HepG2 (cell line): Measurements from ENCODE around the gene HAS3. TPM values are rescaled to one million over a fixed set of nuclear protein-coding genes. Genes with fewer than 3 reads are reported as not detected.

Experiments
- AGO2 ChIP-seq: fragments of 200-400 bp; formaldehyde crosslinking; optimal IDR thresholded peaks from 2 replicates; pipeline ENCODE3; 2017; ENCODE audit warnings: mild to moderate bottlenecking, low read depth, low read length, moderate library complexity
- ARID5B ChIP-seq: IDR thresholded peaks from 2 replicates; pipeline ENCODE4 v1.4.0; 2020; ENCODE audit warnings: mild to moderate bottlenecking, missing genetic modification reagents
- CHCHD3 ChIP-seq: sonication (generic); formaldehyde crosslinking; IDR thresholded peaks from 2 replicates; pipeline ENCODE4 v1.8.0; 2022; ENCODE audit warnings: mild to moderate bottlenecking, missing genetic modification reagents, moderate library complexity
- HDAC1 ChIP-seq: sonication (generic); formaldehyde crosslinking; IDR thresholded peaks from 2 replicates; pipeline ENCODE4 v1.5.1; 2020; ENCODE audit warnings: mild to moderate bottlenecking, missing genetic modification reagents
- HMG20B ChIP-seq: conservative IDR thresholded peaks from 2 replicates; pipeline ENCODE4 v1.6.1; 2016; ENCODE audit warnings: missing genetic modification reagents, missing compliant biosample characterization
- HNRNPLL ChIP-seq: fragments of 200-400 bp; formaldehyde crosslinking; IDR thresholded peaks from 2 replicates; pipeline ENCODE4 v1.6.1; 2017; ENCODE audit warnings: mild to moderate bottlenecking, low read depth, low read length; ENCODE audit not compliant: poor library complexity, severe bottlenecking
- HOXA7 ChIP-seq: sonication (generic); formaldehyde crosslinking; IDR thresholded peaks from 2 replicates; pipeline ENCODE4 v1.8.1; 2022; ENCODE audit warnings: mild to moderate bottlenecking, missing genetic modification reagents, moderate library complexity
- JDP2 ChIP-seq: sonication (generic); formaldehyde crosslinking; IDR thresholded peaks from 2 replicates; pipeline ENCODE4 v1.8.1; 2022; ENCODE audit warnings: missing genetic modification reagents, borderline replicate concordance
- KLF9 ChIP-seq: IDR thresholded peaks from 2 replicates; pipeline ENCODE4 v1.6.1; 2016; ENCODE audit warnings: low read depth
- KMT2A ChIP-seq: sonication (generic); formaldehyde crosslinking; IDR thresholded peaks from 2 replicates; pipeline ENCODE4 v1.4.0; 2020; ENCODE audit warnings: missing genetic modification reagents
- MTERF4 ChIP-seq: sonication (generic); formaldehyde crosslinking; IDR thresholded peaks from 2 replicates; pipeline ENCODE4 v1.8.0; 2023; ENCODE audit warnings: mild to moderate bottlenecking, missing genetic modification reagents
- POLR2AphosphoS5 ChIP-seq: IDR thresholded peaks from 2 replicates; pipeline ENCODE4 v1.6.1; 2012; ENCODE audit warnings: low read depth, low read length
- SP1 ChIP-seq, 2 experiments: fragments of 450-650 bp in 1 of 2; sonication (generic) in 1 of 2; formaldehyde crosslinking in 1 of 2; IDR thresholded peaks; 2 replicates each; pipeline versions ENCODE4 v1.4.0 to v1.6.1; 2016 to 2020; ENCODE audit warnings: missing genetic modification reagents in 1 of 2
- STAT5B ChIP-seq: sonication (generic); formaldehyde crosslinking; IDR thresholded peaks from 2 replicates; pipeline ENCODE4 v1.4.0; 2020; ENCODE audit warnings: missing genetic modification reagents
- ZFP82 ChIP-seq: sonication (generic); formaldehyde crosslinking; IDR thresholded peaks from 2 replicates; pipeline ENCODE4 v1.5.1; 2020; ENCODE audit warnings: mild to moderate bottlenecking, missing genetic modification reagents, borderline replicate concordance
- ZNF468 ChIP-seq: sonication (generic); formaldehyde crosslinking; IDR thresholded peaks from 2 replicates; pipeline ENCODE4 v1.8.0; 2022; ENCODE audit warnings: mild to moderate bottlenecking, moderate library complexity, missing genetic modification reagents
- polyA plus RNA-seq, 8 experiments: library from polyadenylated mRNA; depleted of rRNA in 3 of 8; stranded (reverse) in 7 of 8; unstranded in 1 of 8; fragments of >200 nt; fragmentation: Illumina TruSeq in 4 of 8; extraction: Trizol in 4 of 8; gene quantifications; 2 replicates each; pipeline versions ENCODE4 v1.2.1 to v1.2.3, GENCODE V29; 2011 to 2016; ENCODE audit warnings: low read depth in 4 of 8, missing spikeins in 1 of 8, mixed read lengths in 1 of 8; ENCODE audit not compliant: insufficient read depth in 1 of 8
- total RNA-seq, 5 experiments: library from RNA; depleted of rRNA; stranded (reverse); fragments of >200 nt; fragmentation: Illumina TruSeq; extraction: Trizol; gene quantifications; 2 replicates each; pipeline ENCODE4 v1.2.3, GENCODE V29; 2016; ENCODE audit warnings: low read depth in 1 of 5
- TF ChIP-seq, protein P1 (sequence below), 2 experiments: sonication (generic) in 1 of 2; formaldehyde crosslinking in 1 of 2; IDR thresholded peaks; 2 replicates each; pipeline versions ENCODE4 v1.4.0 to v1.6.1; 2018 to 2020; ENCODE audit warnings: missing genetic modification reagents in 2 of 2, borderline replicate concordance in 1 of 2, low read depth in 1 of 2, mild to moderate bottlenecking in 1 of 2, missing biosample characterization in 1 of 2

HAS3 gene
- total and polyA plus RNA-seq, 2 of the 13 experiments (the other 11 are each of a cell fraction or from before 2014, with no cell fraction given), result 0.04 to 0.30 TPM

- TF ChIP-seq JDP2 (CRISPR knock-in tag), result peak; percentile 44; the same call in 1 of the 2 replicates
- TF ChIP-seq, protein P1, sequence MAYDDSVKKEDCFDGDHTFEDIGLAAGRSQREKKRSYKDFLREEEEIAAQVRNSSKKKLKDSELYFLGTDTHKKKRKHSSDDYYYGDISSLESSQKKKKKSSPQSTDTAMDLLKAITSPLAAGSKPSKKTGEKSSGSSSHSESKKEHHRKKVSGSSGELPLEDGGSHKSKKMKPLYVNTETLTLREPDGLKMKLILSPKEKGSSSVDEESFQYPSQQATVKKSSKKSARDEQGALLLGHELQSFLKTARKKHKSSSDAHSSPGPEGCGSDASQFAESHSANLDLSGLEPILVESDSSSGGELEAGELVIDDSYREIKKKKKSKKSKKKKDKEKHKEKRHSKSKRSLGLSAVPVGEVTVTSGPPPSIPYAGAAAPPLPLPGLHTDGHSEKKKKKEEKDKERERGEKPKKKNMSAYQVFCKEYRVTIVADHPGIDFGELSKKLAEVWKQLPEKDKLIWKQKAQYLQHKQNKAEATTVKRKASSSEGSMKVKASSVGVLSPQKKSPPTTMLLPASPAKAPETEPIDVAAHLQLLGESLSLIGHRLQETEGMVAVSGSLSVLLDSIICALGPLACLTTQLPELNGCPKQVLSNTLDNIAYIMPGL (CRISPR knock-in tag; IDR thresholded peaks at IDR 0.05; ENCODE audit: borderline replicate concordance in 1 of 2, low read depth in 1 of 2), result peak; percentile 48 to 81; a peak in 3 of 4 replicates
- peak; percentile 91 for TF ChIP-seq POLR2AphosphoS5
- TF ChIP-seq AGO2, result peak; percentile 84
- peak; percentile 82 for TF ChIP-seq KMT2A (CRISPR knock-in tag)
- TF ChIP-seq MTERF4 (CRISPR knock-in tag), result 0 out of 2 replicates have a peak, but pooled peaks have one; percentile 74
- peak; percentile 50; the same call in 1 of the 2 replicates for TF ChIP-seq STAT5B (CRISPR knock-in tag)
- peak; percentile 96 for TF ChIP-seq HDAC1 (CRISPR knock-in tag)
- TF ChIP-seq KLF9, result peak; percentile 52; the same call in 1 of the 2 replicates
- TF ChIP-seq HNRNPLL, result peak; percentile 55
- TF ChIP-seq HOXA7 (CRISPR knock-in tag), result no peak
- 0 out of 2 replicates have a peak, but pooled peaks have one; percentile 7 for TF ChIP-seq ARID5B
- peak; percentile 21; the same call in 1 of the 2 replicates for TF ChIP-seq CHCHD3 (CRISPR knock-in tag)
- peak; percentile 75; the same call in 1 of the 2 replicates for TF ChIP-seq ZNF468
- TF ChIP-seq HMG20B (CRISPR knock-in tag), result no peak
- TF ChIP-seq ZFP82 (CRISPR knock-in tag), result peak; percentile 47; the same call in 1 of the 2 replicates
- no peak for TF ChIP-seq SP1 (IDR thresholded peaks at IDR 0.05)
- TF ChIP-seq SP1 (CRISPR knock-in tag; IDR thresholded peaks at IDR 0.05), result peak; percentile 56; the same call in 1 of the 2 replicates
Observed at GRCh38 chr16:69132424-69133252, 27.2 kb downstream of the HAS3 start, which contains the start of the genes CHTF8 and UTP4 (continued).
